ENCODE data around the gene PPP1CC. TPM values are rescaled to one million over a fixed set of nuclear protein-coding genes. Genes with fewer than 3 reads are reported as not detected.
"Not testable (repeated sequence)": the region's sequence is repeated elsewhere in the genome, so short reads cannot be mapped to it uniquely, and the experiment has no call there.

Gene PPP1CC
- 163 TPM for total RNA-seq
- long read RNA-seq, transcript PPP1CC-201 (7 exons, 2,559 nt): major isoform, 72 of 80 reads
- long read RNA-seq, partial matches to known transcripts: 5 of 80 reads
- long read RNA-seq, other reads (novel, unspliced or antisense): 2 of 80 reads

GRCh38 chr12:110742718-110743570, at the start of gene PPP1CC:
TSS of gene PPP1CC (minus strand) at chr12:110742891. CDS start at chr12:110742707, 184 bp downstream.
- peak; percentile 98 for DNase-seq (ENCODE audit: missing footprints)
- intact Hi-C loops (cut with DNase I): loop anchor here (5.0 kb wide), 3 partner anchors 84 to 144 kb away; no protein-coding TSS in a partner anchor
- ATAC-seq: peak; percentile 97

- intact Hi-C loops (cut with DNase I): no loop called here
- ATAC-seq (no peak), DNase-seq (ENCODE audit: missing footprints) (no peak)
Measured at GRCh38 chr12:110791589-110791988, 48.9 kb upstream of the PPP1CC start.

- DNase-seq (ENCODE audit: missing footprints): no peak
- intact Hi-C loops (cut with DNase I): no loop called here
- ATAC-seq: peak; percentile 65
Measured at GRCh38 chr12:110790301-110790700, 47.6 kb upstream of the PPP1CC start.

GRCh38 chr12:110786012-110786411, 43.3 kb upstream of the PPP1CC start:
- intact Hi-C loops (cut with DNase I): no loop called here
- ATAC-seq (no peak), DNase-seq (ENCODE audit: missing footprints) (no peak)

GRCh38 chr12:110785240-110785639, 42.5 kb upstream of the PPP1CC start:
- intact Hi-C loops (cut with DNase I): no loop called here
- no peak for DNase-seq (ENCODE audit: missing footprints)
- ATAC-seq: no peak

GRCh38 chr12:110782922-110783321, 40.2 kb upstream of the PPP1CC start:
- intact Hi-C loops (cut with DNase I): no loop called here
- no peak for DNase-seq (ENCODE audit: missing footprints)
- no peak for ATAC-seq

- ATAC-seq (no peak), DNase-seq (ENCODE audit: missing footprints) (no peak)
- intact Hi-C loops (cut with DNase I): no loop called here
Measured at GRCh38 chr12:110782094-110782493, 39.4 kb upstream of the PPP1CC start.

- intact Hi-C loops (cut with DNase I): no loop called here
- no peak for ATAC-seq
- no peak for DNase-seq (ENCODE audit: missing footprints)
Measured at GRCh38 chr12:110780448-110780847, 37.8 kb upstream of the PPP1CC start.

GRCh38 chr12:110778833-110779577, 36.3 kb upstream of the PPP1CC start:
- no peak for DNase-seq (ENCODE audit: missing footprints)
- ATAC-seq: no peak
- intact Hi-C loops (cut with DNase I): no loop called here

GRCh38 chr12:110776410-110776809, 33.7 kb upstream of the PPP1CC start:
- intact Hi-C loops (cut with DNase I): no loop called here
- no peak for DNase-seq (ENCODE audit: missing footprints)
- ATAC-seq: no peak

- ATAC-seq: no peak
- intact Hi-C loops (cut with DNase I): no loop called here
- no peak for DNase-seq (ENCODE audit: missing footprints)
Measured at GRCh38 chr12:110775997-110776396, 33.3 kb upstream of the PPP1CC start.

- ATAC-seq (no peak), DNase-seq (ENCODE audit: missing footprints) (no peak)
- intact Hi-C loops (cut with DNase I): no loop called here
Measured at GRCh38 chr12:110774824-110775223, 32.1 kb upstream of the PPP1CC start.

- DNase-seq (ENCODE audit: missing footprints) (no peak), ATAC-seq (no peak)
- intact Hi-C loops (cut with DNase I): no loop called here
Measured at GRCh38 chr12:110768960-110769359, 26.3 kb upstream of the PPP1CC start.

- ATAC-seq: no peak
- DNase-seq (ENCODE audit: missing footprints): no peak
- intact Hi-C loops (cut with DNase I): no loop called here
Measured at GRCh38 chr12:110767863-110768262, 25.2 kb upstream of the PPP1CC start.

- DNase-seq (ENCODE audit: missing footprints) (peak; percentile 8), ATAC-seq (no peak)
- intact Hi-C loops (cut with DNase I): no loop called here
Measured at GRCh38 chr12:110766311-110767154, 23.8 kb upstream of the PPP1CC start.

GRCh38 chr12:110765572-110765971, 22.9 kb upstream of the PPP1CC start:
- peak; percentile 25 for DNase-seq (ENCODE audit: missing footprints)
- intact Hi-C loops (cut with DNase I); ATAC-seq: not testable (repeated sequence)

GRCh38 chr12:110765111-110765510, 22.4 kb upstream of the PPP1CC start:
- DNase-seq (ENCODE audit: missing footprints) (peak; percentile 32), ATAC-seq (no peak)
- intact Hi-C loops (cut with DNase I): no loop called here

- peak; percentile 56 for DNase-seq (ENCODE audit: missing footprints)
- no peak for ATAC-seq
- intact Hi-C loops (cut with DNase I): no loop called here
Measured at GRCh38 chr12:110763583-110763982, 20.9 kb upstream of the PPP1CC start.

GRCh38 chr12:110762891-110763290, 20.2 kb upstream of the PPP1CC start:
- ATAC-seq (no peak), DNase-seq (ENCODE audit: missing footprints) (peak; percentile 6)
- intact Hi-C loops (cut with DNase I): no loop called here
